Urothelium cell line (cell line): Measurements from ENCODE around the gene AUP1.

Experiments
- DNase-seq: peaks from one replicate; pipeline ENCODE4 v3.0.0; 2011; ENCODE audit warnings: low spot score, mixed read lengths
- FAIRE-seq: peaks from 2 replicates; lab custom pipeline; 2011; peaks lifted over from hg19 to GRCh38; lab: Jason Lieb, UNC

AUP1 gene

DNA sequence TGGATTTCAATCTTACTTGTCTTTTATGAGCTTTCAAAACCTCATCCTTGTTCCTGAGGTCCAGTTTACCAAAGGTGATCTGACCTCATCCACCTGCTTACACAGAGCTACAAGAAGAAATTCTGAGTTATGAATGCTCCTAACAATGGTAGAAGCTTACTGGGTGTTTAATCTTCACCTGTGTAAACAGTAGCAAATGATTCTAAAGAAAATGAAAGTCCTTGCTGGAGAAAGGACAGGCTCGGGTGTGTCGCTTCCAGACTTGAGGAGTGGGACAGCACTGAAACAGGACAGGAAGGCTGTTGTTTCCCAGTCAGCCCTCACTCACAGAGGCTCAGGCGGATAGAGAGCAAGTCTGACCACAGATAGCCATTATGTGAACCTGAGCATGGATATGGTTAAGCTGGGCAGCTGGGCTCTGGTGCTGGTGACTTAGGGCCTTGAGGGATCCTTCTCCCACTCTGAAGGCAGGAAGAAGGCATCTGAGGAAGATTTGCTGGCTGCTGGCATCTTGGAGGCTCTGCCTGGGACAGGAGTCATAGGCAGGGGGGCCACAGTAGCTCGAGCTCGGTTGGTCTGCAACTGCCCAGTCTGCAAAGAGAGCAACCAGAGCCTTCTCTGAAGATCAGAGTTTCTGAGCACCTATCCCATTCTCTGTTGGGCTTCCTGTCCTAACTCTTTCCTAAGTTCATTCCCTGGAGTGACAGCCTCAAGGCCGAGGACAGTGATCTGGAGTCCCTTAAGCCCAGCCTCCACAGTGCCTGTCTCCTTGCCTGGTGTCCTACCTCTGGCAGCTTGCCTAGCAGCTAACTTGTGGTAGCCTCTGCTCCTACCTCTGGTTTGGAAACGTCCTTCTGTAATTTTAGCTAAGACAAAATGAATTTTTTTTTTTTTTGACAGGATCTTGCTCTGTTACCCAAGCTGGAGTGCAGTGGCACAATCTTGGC lies 29.1 kb upstream of the AUP1 start:
- no peak for DNase-seq
- FAIRE-seq, result no peak

DNA sequence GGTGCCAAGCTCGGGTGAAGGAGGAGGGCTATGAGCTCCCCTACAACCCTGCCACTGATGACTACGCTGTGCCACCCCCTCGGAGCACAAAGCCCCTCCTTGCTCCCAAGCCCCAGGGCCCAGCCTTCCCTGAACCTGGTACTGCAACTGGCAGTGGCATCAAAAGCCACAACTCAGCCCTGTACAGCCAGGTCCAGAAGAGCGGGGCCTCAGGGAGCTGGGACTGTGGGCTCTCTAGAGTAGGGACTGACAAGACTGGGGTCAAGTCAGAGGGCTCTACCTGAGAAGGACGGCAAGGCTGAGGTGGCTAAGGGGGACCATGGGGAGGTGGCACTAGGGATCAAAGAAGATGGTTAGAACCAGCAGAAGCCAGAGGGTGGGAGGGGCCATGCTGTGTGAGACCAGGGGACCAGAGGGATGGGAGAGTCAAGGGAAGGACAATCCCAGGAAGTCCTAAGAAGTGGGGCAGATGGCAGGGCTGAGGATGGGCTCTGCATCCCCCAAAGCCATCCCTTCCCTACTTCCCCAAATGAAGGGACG lies 27.4 kb upstream of the AUP1 start:
- DNase-seq, result no peak
- FAIRE-seq, result no peak

DNA sequence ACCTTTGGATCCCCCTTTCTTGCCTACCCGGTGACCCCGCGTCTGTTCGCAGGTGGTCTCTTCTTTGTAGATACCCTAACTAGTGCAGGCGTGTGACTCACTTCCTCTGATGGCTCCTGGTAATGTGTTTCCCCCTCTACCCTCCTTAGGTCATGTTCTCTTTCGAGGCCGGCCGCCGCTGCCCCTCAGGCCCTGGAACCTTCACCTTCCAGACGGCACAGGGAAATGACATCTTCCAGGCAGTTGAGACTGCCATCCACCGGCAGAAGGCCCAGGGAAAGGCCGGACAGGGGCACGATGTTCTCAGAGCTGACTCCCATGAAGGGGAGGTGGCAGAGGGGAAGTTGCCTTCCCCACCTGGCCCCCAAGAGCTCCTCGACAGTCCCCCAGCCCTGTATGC lies 26.7 kb upstream of the AUP1 start:
- FAIRE-seq (no peak), DNase-seq (no peak)

DNA sequence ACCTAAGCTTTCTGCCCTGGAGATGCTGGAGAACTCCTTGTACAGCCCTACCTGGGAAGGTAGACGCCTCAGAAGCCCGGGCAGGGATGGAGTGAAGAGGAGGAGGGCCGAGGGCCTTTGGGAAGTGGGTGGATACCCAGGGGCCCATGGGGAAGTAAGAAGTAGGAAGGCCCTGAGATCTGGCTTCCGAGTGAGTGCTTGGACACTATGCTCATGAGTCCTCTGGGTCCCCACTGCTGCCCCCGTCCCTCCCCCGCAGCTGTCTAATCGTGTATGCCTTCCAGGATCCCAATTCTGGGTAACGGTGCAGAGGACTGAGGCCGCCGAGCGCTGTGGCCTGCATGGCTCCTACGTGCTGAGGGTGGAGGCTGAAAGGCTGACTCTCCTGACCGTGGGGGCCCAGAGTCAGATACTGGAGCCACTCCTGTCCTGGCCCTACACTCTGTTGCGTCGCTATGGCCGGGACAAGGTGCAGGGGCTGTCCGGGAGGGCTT lies 26.2 kb upstream of the AUP1 start:
- DNase-seq, result no peak
- no peak for FAIRE-seq

DNA sequence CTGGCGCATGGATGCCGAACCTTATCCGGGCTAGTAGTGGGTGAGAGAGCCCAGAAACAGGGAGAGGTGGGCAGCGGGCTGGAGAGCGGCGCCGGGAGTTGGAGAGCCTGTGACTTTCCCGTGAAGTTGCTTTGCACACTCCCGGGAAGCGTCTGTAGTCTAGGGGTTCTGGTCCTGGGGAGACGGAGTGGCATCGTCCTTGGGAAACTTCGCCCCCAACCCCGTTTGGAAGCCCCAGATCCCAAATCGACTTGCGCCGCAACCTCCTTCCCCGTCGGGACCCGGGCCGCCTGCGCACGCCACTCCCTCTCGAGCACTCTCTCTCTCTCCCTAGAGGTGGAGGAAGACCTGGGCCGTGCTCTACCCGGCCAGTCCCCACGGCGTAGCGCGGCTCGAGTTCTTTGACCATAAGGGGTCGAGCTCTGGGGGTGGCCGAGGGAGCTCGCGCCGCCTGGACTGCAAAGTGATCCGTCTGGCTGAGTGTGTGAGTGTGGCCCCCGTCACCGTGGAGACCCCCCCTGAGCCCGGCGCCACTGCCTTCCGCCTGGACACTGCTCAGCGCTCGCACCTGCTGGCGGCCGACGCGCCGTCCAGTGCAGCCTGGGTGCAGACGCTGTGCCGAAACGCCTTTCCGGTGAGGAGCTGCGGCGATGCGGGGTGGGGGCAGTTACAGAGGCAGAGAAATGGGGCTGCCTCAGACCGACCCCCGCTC lies 25.5 kb upstream of the AUP1 start:
- DNase-seq, result peak; percentile 75
- peak; percentile 92 for FAIRE-seq

DNA sequence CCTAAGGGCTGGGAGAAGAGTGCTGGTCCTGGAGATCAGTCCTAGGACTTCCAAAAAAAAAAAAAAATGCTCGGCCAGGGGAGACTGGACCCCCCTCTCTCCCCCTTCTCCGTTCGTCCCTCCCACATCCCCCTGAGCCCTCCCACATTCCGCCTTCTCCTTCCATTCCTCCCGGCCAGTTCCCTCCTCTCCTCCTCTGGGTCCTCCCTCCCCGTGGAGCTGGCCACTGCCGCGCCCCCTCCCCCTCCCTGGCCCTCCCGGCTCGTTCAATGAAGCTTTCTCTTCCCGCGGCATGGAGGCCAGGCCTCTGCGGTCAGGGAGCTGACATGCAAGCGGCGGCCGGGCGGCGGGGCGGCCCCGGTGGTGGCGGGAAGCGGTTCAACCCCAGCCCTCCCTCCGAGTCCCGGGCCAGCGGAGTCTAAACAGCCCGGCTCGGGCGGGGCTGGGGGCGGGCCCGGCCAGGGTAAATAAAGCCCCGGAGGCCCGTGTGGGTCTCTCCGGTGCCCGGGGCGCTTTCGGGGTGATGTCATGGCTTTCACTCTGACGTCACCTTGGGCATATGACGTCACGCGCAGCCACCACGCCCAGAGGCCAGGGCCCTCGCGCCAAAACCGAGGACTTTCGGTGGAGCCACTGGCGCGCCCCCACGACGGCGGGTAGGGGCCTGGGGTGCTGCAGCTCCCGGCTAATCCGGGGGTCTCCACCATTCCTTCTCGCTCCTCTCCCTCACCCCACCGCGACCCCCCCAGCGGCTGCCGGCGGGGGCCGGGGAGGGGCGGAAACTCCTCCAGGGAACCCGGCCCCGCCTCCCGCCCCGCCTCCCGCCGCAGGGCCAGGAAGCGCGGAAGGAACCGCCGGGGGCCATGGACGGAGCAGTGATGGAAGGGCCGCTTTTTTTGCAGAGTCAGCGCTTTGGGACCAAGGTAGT lies 24.6 kb upstream of the AUP1 start, which contains the start of the genes DOK1 and LOXL3:
Gene DOK1, plus strand, starts transcription at position 829 of the 928 bp plus-strand sequence. Its CDS starts 35 bp downstream, at position 864.
Gene LOXL3, minus strand, starts transcription at position 51 of the 928 bp plus-strand sequence. CDS start 1,308 bp downstream, outside the sequence.
- FAIRE-seq (peak; percentile 96), DNase-seq (peak; percentile 94)

DNA sequence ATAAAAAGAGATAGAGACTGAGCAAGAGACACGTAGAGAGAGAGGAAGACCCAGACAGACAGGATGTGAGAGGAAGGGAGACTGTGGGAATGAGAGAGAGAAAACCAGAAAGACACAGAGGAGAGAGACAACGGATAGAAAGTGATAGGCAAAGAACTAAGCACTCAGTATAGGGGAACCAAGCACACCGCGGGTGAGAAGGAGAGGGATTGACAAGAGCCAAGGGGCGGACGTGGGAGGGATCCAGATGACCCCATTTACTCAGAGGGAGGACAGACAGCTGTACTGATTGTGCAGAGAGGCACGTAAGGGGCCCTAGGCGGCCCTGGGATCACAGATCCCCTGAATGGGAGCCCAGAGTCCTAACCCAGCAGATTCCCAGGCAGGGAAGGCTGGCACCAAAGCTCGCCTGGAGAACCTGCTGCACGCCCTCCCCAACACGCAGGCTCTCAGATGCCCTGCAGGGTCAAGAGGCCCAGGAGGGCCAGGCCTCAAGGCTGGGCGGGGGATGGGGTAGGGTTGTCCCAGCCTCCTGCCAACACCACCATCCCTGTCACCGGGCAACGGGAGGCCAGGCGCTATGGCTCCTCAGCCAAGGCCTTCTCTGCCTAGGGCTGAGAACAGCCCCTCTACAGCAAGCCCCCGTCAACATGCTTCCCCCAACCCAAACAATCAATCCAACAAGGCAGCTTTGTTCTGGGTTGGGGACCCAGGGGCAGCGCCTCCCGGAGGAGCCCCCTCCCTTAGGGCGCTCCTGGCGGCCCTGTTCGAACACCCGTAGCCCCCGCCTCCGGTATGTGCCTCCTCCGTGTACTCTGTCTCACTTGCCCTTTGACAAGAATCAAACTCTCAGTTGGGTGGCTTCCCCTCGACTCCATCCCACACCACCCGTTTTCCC lies 23.7 kb upstream of the AUP1 start:
- DNase-seq, result no peak
- FAIRE-seq, result no peak

DNA sequence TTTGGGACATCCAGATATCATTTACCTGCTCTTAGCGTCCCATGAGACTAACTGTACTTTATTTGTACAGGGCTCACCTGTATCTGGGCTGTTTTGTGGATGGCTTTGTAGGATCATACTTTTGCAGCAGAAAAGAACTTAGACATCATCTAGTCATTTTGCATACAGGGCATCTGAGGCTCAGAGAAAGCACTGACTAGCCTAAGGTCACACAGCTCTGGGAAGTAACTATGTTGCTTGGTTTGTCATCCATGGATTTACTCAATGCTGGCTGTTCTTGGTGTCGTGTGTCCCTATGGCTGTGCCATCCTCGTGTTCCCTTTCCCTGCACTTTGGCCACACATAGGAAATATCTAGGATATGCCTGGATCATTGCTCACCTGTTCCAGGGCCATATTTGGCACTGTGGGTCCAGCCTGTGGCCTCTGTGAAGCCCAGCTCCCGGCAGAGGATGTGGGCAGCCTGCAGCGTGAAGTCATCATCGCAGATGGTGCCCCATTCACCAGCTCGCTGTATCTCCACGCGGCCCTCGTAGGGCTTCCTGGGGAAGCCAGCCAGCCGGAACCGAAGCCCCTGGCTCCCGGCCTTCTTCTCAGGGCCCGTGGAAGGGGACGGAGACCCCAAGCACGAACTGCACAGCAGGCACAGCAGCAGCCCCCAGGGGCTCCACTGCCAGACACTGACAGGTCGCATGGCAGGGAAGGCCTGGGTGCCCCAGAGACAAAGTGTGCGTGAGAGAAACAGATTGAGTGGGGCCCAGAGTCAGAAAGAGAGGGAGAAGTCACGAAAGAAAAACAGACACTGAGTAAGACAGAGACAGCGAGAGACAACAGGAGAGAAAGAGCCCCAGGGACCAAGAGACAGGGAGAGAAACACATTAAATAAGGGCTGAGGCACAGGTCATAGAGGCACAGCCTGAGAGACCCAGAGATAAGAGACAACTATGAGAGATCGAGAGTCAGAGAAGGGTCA lies 22.7 kb upstream of the AUP1 start:
- DNase-seq (no peak), FAIRE-seq (no peak)

DNA sequence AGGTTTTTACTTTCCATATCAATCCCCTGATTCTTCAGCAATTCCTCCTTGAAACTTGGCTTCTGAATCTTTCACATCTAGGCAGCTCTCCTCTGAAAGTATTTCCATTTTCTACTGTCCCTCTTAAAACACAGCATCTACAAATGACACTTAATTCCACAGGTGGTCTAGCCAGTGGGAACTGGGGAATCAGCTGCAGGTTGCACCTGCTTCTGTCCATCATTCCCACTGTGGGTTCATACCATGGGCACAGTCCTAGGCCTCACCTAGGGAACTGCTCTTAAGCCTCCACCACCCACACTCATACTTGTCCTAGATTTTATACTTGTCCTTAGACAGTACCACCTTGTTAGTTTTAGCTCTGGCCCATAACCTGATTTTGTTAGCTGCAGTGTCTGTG lies 22.0 kb upstream of the AUP1 start:
- DNase-seq (no peak), FAIRE-seq (no peak)

DNA sequence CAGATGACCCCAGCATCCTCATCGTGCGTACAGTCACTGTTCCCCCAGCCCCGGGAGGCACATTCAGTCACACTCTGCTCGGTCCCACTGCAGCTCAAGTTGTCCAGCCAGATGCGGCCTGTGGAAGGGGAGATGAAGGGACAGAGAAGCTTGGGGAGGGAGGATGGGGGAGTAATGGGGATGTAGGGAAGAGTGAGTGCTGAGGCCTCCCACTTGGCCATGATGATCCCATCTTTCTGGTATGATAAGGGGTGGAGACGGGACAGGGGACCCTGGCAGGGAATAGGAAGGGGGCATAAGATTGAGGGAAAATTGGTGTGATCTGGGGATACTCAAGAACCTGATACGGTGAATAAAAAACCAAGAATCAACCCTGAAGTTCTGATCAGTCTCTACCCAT lies 20.7 kb upstream of the AUP1 start:
- no peak for DNase-seq
- peak; percentile 23 for FAIRE-seq

DNA sequence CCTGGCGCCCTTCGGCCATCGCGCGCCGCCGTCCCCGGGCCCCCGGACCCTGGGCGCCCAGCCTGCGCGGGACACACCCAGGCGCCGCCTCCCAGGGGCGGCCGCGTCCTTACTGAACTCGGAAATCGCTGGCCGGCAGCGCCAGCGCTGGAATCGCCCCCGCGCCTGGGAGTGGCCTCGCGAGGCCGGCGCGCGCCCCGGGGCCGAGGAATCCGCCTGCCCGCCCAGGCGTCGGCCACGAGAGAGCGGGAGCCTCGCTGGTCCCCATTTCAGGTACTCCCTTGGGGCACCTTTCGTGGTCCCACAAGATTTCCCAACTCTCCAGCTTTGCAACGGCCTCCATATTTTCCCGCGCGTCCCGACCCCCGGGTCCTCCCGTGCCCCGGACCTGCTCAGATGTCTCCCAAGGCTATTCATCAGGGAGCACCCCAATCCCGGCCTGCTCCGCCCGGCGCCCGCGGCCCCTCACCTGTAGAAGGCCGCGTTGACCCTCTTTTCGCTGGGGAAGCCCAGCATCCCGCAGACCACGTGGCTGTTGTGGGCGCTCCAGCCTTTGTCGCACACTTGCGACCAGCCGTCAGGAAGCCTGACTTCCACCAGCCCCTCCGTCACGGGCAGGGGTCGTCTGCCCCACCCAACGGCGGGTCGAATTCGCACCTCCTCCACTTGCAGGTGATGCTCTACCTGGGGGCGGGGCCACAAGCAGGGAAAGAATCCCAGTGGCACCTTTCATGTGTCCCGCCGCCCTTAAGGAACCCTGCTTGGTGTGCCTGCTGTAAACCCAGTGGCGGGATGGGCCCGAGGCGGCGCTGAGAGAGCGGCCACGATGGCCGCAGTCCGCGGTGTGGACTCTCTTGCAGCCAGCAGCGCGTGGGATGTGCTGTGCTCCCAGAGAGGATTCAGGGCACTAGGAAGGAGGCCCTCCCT lies 19.7 kb upstream of the AUP1 start:
- FAIRE-seq, result no peak
- peak; percentile 90 for DNase-seq

DNA sequence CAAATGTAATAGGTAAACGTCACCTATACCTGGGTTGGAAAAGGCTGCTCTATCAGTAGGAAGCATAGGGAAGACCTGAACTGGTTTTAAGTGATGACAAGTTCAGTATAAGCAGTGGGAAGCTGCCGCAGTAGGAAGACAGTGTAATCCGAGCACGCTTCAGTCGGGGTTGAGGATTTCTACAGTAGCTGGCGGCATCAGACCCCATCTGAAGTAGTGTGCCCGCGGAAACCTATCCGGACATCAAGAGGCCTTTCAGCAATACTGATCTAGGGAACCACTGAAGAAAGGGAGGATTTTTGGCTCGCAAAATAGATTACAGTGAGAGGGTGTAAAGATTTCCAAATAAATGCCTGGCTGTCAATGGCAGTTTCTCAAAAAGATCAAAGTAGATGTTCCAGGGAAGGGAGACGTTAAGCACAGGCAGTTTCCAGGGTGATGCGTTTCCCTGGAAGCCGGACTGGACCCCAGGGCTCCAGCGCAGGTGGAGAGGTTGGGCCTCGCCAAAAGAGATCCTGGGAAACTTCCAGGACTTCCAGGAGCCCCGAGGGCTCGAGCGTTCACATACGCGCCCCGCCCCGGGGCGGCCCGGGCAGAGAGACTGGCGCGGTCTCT lies 18.9 kb upstream of the AUP1 start:
- no peak for FAIRE-seq

DNA sequence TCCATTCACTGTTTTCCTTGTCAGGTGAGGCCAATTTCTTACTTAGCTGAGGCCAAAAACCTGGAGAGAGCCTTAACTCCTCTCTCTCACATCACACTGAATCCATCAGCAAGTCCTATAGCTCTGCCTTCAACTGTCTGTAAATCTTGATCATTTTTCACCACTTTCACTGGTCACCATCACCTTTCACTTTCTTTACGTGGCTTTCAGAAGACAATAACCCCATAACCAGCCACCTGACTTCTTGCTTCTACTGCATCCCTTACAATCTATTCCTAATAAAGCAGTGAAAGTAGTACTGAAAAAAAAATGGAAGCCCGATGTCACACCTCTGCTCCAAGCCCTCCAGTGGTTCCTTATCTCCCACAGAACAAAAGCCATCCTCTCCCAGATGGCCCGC lies 16.5 kb upstream of the AUP1 start:
- DNase-seq (no peak), FAIRE-seq (no peak)

More for the DNA sequence above, 18.9 kb upstream of the AUP1 start:
- no peak for DNase-seq

DNA sequence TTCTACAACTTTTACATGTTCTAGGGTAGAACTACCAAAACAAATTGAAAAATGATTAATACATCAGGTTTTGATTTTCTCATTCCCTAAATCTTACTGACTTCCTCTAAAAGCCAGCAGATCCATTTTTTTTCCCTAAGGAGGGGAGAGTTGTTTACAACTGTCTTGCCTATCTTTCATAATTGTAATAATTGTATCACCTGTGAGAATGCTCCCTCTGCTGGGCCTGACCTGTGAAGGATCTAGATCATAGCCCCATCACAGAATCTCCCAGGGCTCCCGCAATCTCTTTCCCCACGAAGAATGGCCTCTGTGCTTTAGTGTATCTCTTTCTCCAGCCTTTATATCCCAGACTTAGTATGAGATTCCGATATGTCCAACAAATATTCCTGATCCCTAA lies 15.1 kb upstream of the AUP1 start:
- DNase-seq (no peak), FAIRE-seq (no peak)

DNA sequence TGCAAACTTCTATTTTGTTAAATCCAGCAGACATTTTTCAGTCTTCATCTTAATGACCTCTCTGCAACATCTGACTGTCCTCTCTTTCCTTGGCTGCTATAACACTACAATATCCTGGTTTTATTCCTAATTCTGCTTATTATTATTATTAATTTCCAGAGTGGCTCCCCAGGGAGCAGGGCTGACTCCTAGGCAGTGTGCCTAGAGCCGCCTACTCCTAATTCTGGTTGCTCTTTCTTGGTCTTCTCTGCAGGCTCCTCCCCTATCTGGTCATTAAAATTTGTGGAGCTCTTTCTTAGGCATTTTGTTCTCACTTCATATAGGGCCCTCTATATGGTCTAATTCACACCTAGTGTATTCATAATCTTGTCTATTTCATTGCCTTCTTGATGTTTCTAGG lies 13.5 kb upstream of the AUP1 start:
- no peak for DNase-seq
- no peak for FAIRE-seq

DNA sequence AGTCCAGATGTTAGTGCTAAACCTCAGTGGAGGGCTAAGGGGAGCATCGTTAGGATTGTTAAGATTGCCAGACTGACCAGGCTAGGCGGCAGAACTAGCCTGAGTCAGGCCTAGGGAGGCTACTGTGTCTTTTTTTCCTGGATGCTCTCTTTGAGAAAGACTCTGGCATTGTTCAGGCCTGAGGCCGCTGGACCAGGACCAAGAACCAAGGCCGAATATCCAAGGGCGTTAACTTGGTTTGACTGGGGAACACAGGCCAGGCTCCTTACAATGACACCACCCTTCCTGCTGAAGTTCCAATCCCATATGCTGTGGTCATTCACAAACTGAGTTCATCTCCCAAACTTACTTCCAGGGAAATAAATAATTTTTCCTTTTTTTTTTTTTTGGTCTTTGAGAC lies 10.8 kb upstream of the AUP1 start:
- DNase-seq, result no peak
- FAIRE-seq, result no peak

DNA sequence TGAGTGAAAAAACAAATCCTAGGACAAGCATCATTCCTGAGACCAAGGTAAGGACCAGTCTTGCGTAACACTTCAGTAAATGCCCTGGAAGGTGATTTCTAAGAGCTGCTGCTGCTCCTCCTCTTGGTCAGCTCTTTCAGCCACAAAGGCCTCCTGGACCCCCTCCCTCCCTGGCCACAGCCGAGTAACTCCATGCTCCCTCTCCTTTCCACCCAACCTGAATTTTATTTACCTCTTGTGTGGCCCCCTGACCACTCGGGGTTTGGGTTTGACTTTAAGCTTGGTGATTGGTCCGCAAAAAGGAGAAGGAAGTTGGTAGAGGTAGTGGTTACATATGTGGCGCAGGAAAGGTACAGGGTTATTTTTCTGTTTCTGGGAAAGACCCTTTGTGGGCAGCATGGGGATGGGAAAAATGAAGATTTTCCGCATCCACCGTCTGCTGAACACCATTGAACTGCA lies 9.4 kb upstream of the AUP1 start:
- DNase-seq (no peak), FAIRE-seq (no peak)
